Rectal smooth muscle tissue (tissue), 1 donor: ENCODE measurements around the gene ZNF583.

Experiments used
- H3K27ac ChIP-seq: one replicate; pipeline ENCODE4 v1.7.0; 2013; ENCODE audit warnings: low read depth, low read length, inconsistent platforms
- H3K27me3 ChIP-seq: one replicate; pipeline ENCODE4 v1.7.0; 2013; ENCODE audit warnings: low read length; ENCODE audit not compliant: control insufficient read depth, insufficient read depth
- H3K36me3 ChIP-seq: one replicate; pipeline ENCODE4 v1.7.0; 2013; ENCODE audit warnings: low read length; ENCODE audit not compliant: control insufficient read depth, insufficient read depth
- H3K4me1 ChIP-seq: one replicate; pipeline ENCODE4 v1.7.0; 2013; ENCODE audit warnings: low read length; ENCODE audit not compliant: control insufficient read depth, insufficient read depth
- H3K4me3 ChIP-seq: one replicate; pipeline ENCODE4 v1.7.0; 2013; ENCODE audit warnings: low read length
- H3K9ac ChIP-seq: one replicate; pipeline ENCODE4 v1.7.0; 2013; ENCODE audit warnings: low read length

The ZNF583 gene

GRCh38 chr19:56398809-56399208 is 5.3 kb upstream of the ZNF583 start:
- Histone ChIP-seq H3K36me3 (no peaks in the 10 kb centered on the region), H3K9ac (no peak overlapping the region), H3K27me3 (no peaks in the 10 kb centered on the region), H3K27ac (no peak overlapping the region), H3K4me1 (peaks cover 4% of the 10 kb centered on the region), H3K4me3 (no peak overlapping the region)

GRCh38 chr19:56400485-56400884 is 3.6 kb upstream of the ZNF583 start:
- no peaks in the 10 kb centered on the region for H3K36me3 ChIP-seq
- H3K9ac ChIP-seq = no peak overlapping the region
- H3K27ac ChIP-seq = no peak overlapping the region
- H3K27me3 ChIP-seq = no peaks in the 10 kb centered on the region
- H3K4me3 ChIP-seq = no peak overlapping the region
- peaks cover 6% of the 10 kb centered on the region for H3K4me1 ChIP-seq

GRCh38 chr19:56403261-56403660 is 871 bp upstream of the ZNF583 start:
- Histone ChIP-seq H3K27me3 (no peaks in the 10 kb centered on the region), H3K36me3 (peaks cover 12% of the 10 kb centered on the region), H3K4me1 (peaks cover 6% of the 10 kb centered on the region), H3K9ac (peak overlapping the region; percentile 32), H3K27ac (peak overlapping the region; percentile 98), H3K4me3 (peak overlapping the region; percentile 93)

GRCh38 chr19:56404705-56405056 is 549 bp downstream of the ZNF583 start:
- Histone ChIP-seq H3K36me3 (peaks cover 24% of the 10 kb centered on the region), H3K27me3 (no peaks in the 10 kb centered on the region), H3K27ac (no peak overlapping the region), H3K4me3 (peak overlapping the region; percentile 93), H3K4me1 (peaks cover 6% of the 10 kb centered on the region), H3K9ac (peak overlapping the region; percentile 85)

GRCh38 chr19:56405062-56405461 is 930 bp downstream of the ZNF583 start:
- no peak overlapping the region for H3K9ac ChIP-seq
- no peaks in the 10 kb centered on the region for H3K27me3 ChIP-seq
- peaks cover 24% of the 10 kb centered on the region for H3K36me3 ChIP-seq
- peaks cover 6% of the 10 kb centered on the region for H3K4me1 ChIP-seq
- no peak overlapping the region for H3K27ac ChIP-seq
- H3K4me3 ChIP-seq = peak overlapping the region; percentile 93

- Histone ChIP-seq H3K36me3 (peaks cover 9% of the 10 kb centered on the region), H3K4me1 (no peaks in the 10 kb centered on the region), H3K4me3 (no peak overlapping the region), H3K27ac (no peak overlapping the region), H3K9ac (no peak overlapping the region), H3K27me3 (no peaks in the 10 kb centered on the region)
These were observed 19.3 kb downstream of the ZNF583 start for GRCh38 chr19:56423276-56423984.

- H3K36me3 ChIP-seq = peaks cover 9% of the 10 kb centered on the region
- no peak overlapping the region for H3K4me3 ChIP-seq
- no peak overlapping the region for H3K9ac ChIP-seq
- H3K27ac ChIP-seq = no peak overlapping the region
- no peaks in the 10 kb centered on the region for H3K27me3 ChIP-seq
- no peaks in the 10 kb centered on the region for H3K4me1 ChIP-seq
These were observed 19.8 kb downstream of the ZNF583 start for GRCh38 chr19:56423985-56424353.

- Histone ChIP-seq H3K4me3 (no peak overlapping the region), H3K27ac (no peak overlapping the region), H3K36me3 (peaks cover 2% of the 10 kb centered on the region), H3K27me3 (no peaks in the 10 kb centered on the region), H3K4me1 (no peaks in the 10 kb centered on the region), H3K9ac (no peak overlapping the region)
These were observed 37.2 kb downstream of the ZNF583 start for GRCh38 chr19:56441206-56441792.

GRCh38 chr19:56474308-56474707 is 70.2 kb downstream of the ZNF583 start:
- H3K9ac ChIP-seq = no peak overlapping the region
- no peak overlapping the region for H3K4me3 ChIP-seq
- no peaks in the 10 kb centered on the region for H3K4me1 ChIP-seq
- H3K27ac ChIP-seq = no peak overlapping the region
- peaks cover 6% of the 10 kb centered on the region for H3K36me3 ChIP-seq
- no peaks in the 10 kb centered on the region for H3K27me3 ChIP-seq

- H3K27ac ChIP-seq = no peak overlapping the region
- H3K27me3 ChIP-seq = no peaks in the 10 kb centered on the region
- H3K36me3 ChIP-seq = peaks cover 6% of the 10 kb centered on the region
- H3K4me1 ChIP-seq = no peaks in the 10 kb centered on the region
- H3K4me3 ChIP-seq = peak overlapping the region; percentile 80
- no peak overlapping the region for H3K9ac ChIP-seq
These were observed 72.0 kb downstream of the ZNF583 start for GRCh38 chr19:56476093-56476492.
